GM20000 (cell line): ENCODE results near the gene C22orf15.

ENCODE experiments used
- DNase-seq: peaks from one replicate; pipeline ENCODE4 v3.0.0; 2012; ENCODE audit warnings: low spot score
- CTCF ChIP-seq: IDR thresholded peaks from 2 replicates; pipeline ENCODE4 v1.5.1; 2012; ENCODE audit warnings: mild to moderate bottlenecking, control low read depth; ENCODE audit errors: extremely low read depth, missing control alignments

Gene C22orf15

GRCh38 chr22:23790819-23791737 lies 28.3 kb downstream of the C22orf15 start:
- peak; percentile 2 for DNase-seq
- TF ChIP-seq CTCF: no peak

GRCh38 chr22:23791738-23792645 lies 29.2 kb downstream of the C22orf15 start:
- DNase-seq: peak; percentile 1
- TF ChIP-seq CTCF: no peak

GRCh38 chr22:23793326-23793725 lies 30.5 kb downstream of the C22orf15 start:
- no peak for DNase-seq
- TF ChIP-seq CTCF: no peak

- no peak for TF ChIP-seq CTCF
- no peak for DNase-seq
Measured at GRCh38 chr22:23796461-23796860, 33.7 kb downstream of the C22orf15 start.

DNA sequence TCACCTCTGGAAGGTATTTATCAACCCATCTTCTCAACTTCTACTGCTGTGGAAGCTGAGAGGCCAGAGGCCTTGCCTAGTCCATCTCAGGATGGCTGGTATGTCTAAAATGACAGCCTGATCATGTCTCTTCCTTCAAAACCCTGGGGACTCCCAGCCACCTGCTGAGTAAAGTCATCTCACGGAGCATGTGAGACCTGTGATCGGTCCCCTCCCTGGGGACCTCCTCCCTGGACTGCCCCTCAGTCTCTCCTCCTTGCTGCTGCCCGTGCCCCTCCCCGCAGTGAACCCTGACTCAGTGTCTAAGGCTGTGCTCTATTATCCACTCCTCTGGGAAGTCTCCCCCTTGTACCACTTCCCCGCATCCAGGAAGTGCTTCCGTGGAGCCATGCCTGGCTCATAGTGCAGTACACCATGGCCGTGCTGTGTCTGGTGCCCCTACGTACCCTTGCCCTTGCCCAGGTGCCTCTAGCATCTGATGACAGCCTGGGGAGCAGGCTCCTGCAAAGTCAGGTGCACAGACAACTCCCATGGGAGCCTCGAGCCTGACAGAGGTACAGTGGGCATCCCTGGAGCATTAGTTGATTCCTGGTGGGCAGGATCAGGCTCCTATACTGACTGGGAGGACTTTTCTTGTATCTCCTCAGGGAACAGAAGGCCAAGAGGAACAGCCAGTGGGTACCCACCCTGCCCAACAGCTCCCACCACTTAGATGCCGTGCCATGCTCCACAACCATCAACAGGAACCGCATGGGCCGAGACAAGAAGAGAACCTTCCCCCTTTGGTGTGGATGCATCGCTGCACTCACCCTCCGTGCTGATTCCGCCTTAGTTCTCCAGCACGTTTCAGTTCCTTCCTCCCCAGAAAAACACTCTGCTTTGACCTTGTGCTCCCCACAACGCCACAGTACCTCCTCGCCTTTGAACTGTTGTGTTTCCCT lies 37.8 kb downstream of the C22orf15 start:
- peak; percentile 76 for DNase-seq
- TF ChIP-seq CTCF: no peak

DNA sequence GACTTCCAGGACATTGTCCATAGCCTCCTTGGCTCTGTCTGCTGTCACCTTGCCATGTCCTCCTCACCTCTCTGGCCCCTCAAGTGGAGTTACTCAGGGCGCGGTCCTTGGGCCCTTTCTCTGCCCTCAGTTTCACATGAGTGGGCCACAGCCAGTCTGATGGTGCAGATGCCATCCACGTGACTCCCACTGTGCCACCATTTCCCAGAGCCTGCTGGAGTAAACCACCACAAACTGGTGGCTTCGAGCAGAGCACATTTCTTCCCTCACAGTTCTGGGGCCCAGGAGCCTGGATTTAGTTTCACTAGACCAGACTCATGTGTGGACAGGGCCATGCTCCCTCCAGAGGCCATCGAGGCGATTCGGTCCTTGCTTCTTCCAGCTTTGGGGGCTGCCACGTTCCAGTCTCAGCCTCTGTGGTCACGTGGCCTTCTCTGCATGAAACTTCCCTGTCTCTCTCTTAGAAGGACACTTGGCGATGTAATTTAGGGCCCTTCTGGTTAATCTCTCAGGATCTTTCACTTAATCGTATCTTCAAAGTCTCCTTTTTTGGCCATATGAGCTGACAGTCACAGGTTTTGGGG lies 38.5 kb downstream of the C22orf15 start:
- no peak for DNase-seq
- TF ChIP-seq CTCF: no peak
